AG04449 (cell line): Measurements from ENCODE around the gene GLE1.

Experiments
- CTCF ChIA-PET: fragments of 350-600 bp; formaldehyde crosslinking; extraction: SDS; loops from one replicate; lab custom pipeline; 2021; ENCODE audit warnings: antibody characterized with exemption; lab: Yijun Ruan, JAX
- POLR2A ChIA-PET: fragments of 400-600, 350-600 bp; formaldehyde crosslinking; extraction: SDS; loops from one replicate; lab custom pipeline; 2020; ENCODE audit warnings: antibody characterized with exemption, inconsistent platforms; lab: Yijun Ruan, JAX
- DNase-seq: peaks from one replicate; pipeline ENCODE4 v3.0.0-alpha.2; 2010; ENCODE audit warnings: low read depth, low spot score
- H3K4me3 ChIP-seq: 2 replicates; pipeline ENCODE4 v1.5.1; 2011; ENCODE audit warnings: low read depth, mild to moderate bottlenecking, control low read depth, low read length
- CTCF ChIP-seq: IDR thresholded peaks from one replicate; pipeline ENCODE4 v1.5.1; 2011; ENCODE audit warnings: mild to moderate bottlenecking, moderate library complexity, low read length, control low read depth, inconsistent platforms; ENCODE audit not compliant: insufficient read depth; ENCODE audit errors: missing control alignments

Gene GLE1

GRCh38 chr9:128565578-128565977, 61.1 kb downstream of the GLE1 start:
- TF ChIP-seq CTCF: no peak
- CTCF ChIA-PET: no interaction called here
- POLR2A ChIA-PET: interaction anchor here (1.4 kb wide), 1 partner anchor 13 kb away, joined by 5 read pairs; the partner anchor contains the start of gene SPTAN1
- no peak for DNase-seq
- no peak overlapping the region for H3K4me3 ChIP-seq

- ChIA-PET POLR2A (interaction anchor here (1.5 kb wide), 1 partner anchor 16 kb away, joined by 8 read pairs; the partner anchor contains the start of gene SPTAN1), CTCF (no interaction called here)
- no peak for DNase-seq
- no peak overlapping the region for H3K4me3 ChIP-seq
- no peak for TF ChIP-seq CTCF
Observed at GRCh38 chr9:128568470-128569078, 64.1 kb downstream of the GLE1 start.

- ChIA-PET POLR2A (interaction anchor here (2.4 kb wide), 1 partner anchor 23 kb away, joined by 8 read pairs; the partner anchor contains the start of gene SPTAN1), CTCF (interaction anchor here (0.7 to 2.0 kb wide), 6 partner anchors 12 to 213 kb away, joined by 3 to 5 read pairs (median 4); no protein-coding TSS in a partner anchor)
- no peak overlapping the region for H3K4me3 ChIP-seq
- no peak for DNase-seq
- TF ChIP-seq CTCF: no peak
Observed at GRCh38 chr9:128575469-128575868, 71.0 kb downstream of the GLE1 start.

GRCh38 chr9:128575916-128576315, 71.4 kb downstream of the GLE1 start:
- TF ChIP-seq CTCF: no peak
- CTCF ChIA-PET: interaction anchor here (0.7 to 2.0 kb wide), 5 partner anchors 11 to 213 kb away, joined by 3 to 5 read pairs (median 3); no protein-coding TSS in a partner anchor
- no peak overlapping the region for H3K4me3 ChIP-seq
- POLR2A ChIA-PET: interaction anchor here (2.4 kb wide), 1 partner anchor 23 kb away, joined by 8 read pairs; the partner anchor contains the start of gene SPTAN1
- no peak for DNase-seq

GRCh38 chr9:128577206-128577605, 72.7 kb downstream of the GLE1 start:
- TF ChIP-seq CTCF: no peak
- no peak for DNase-seq
- no peak overlapping the region for H3K4me3 ChIP-seq
- ChIA-PET POLR2A (no interaction called here), CTCF (interaction anchor here (2.0 kb wide), 1 partner anchor 20 kb away, joined by 5 read pairs; no protein-coding TSS in a partner anchor)

GRCh38 chr9:128579194-128579593, 74.7 kb downstream of the GLE1 start:
- no peak for DNase-seq
- ChIA-PET POLR2A (interaction anchor here (0.7 to 1.1 kb wide), 2 partner anchors 11 to 27 kb away, joined by 3 to 4 read pairs; partner anchors contain the start of gene SPTAN1), CTCF (interaction anchor here (1.0 kb wide), 2 partner anchors 13 to 56 kb away, joined by 3 to 4 read pairs; no protein-coding TSS in a partner anchor)
- H3K4me3 ChIP-seq: no peak overlapping the region
- TF ChIP-seq CTCF: no peak
